GM13976 (cell line): ENCODE data around the gene ATP11A.

Experiments used
- DNase-seq: peaks from one replicate; pipeline ENCODE4 v3.0.0; 2012; ENCODE audit warnings: low spot score
- CTCF ChIP-seq: IDR thresholded peaks from 2 replicates; pipeline ENCODE4 v1.5.1; 2012; ENCODE audit warnings: borderline replicate concordance, mild to moderate bottlenecking; ENCODE audit not compliant: insufficient read depth; ENCODE audit errors: extremely low read depth, missing control alignments, control extremely low read depth
- in situ Hi-C: fragments of 300-500 bp; cut with MboI; formaldehyde crosslinking; loops from one replicate; pipeline ENCODE4 v1.12.0; 2022; ENCODE audit warnings: low sequenced_read_pairs, mixed read lengths, inconsistent platforms; ENCODE audit not compliant: unreplicated experiment

Gene ATP11A

GRCh38 chr13:112818040-112818697 is 128.3 kb downstream of the ATP11A start:
- in situ Hi-C loops: no loop called here

GRCh38 chr13:112818698-112819045 is 128.8 kb downstream of the ATP11A start:
- TF ChIP-seq CTCF: no peak
- no peak for DNase-seq
- in situ Hi-C loops: no loop called here

More at GRCh38 chr13:112818040-112818697, 128.3 kb downstream of the ATP11A start:
- TF ChIP-seq CTCF: no peak
- DNase-seq: no peak

- in situ Hi-C loops: no loop called here
- no peak for TF ChIP-seq CTCF
- DNase-seq: no peak
Measured at GRCh38 chr13:112819111-112819510, 129.3 kb downstream of the ATP11A start.

GRCh38 chr13:112819816-112820215 is 130.0 kb downstream of the ATP11A start:
- no peak for TF ChIP-seq CTCF
- in situ Hi-C loops: no loop called here
- DNase-seq: no peak

GRCh38 chr13:112820318-112820717 is 130.5 kb downstream of the ATP11A start:
- no peak for TF ChIP-seq CTCF
- in situ Hi-C loops: no loop called here
- DNase-seq: no peak

GRCh38 chr13:112821340-112822055 is 131.7 kb downstream of the ATP11A start:
- no peak for DNase-seq
- in situ Hi-C loops: no loop called here
- no peak for TF ChIP-seq CTCF

GRCh38 chr13:112822851-112823250 is 133.0 kb downstream of the ATP11A start:
- no peak for TF ChIP-seq CTCF
- in situ Hi-C loops: no loop called here
- no peak for DNase-seq
